GM21515 (cell line): Measurements from ENCODE around the gene CSNK2B.
"Not testable (repeated sequence)": the region's sequence is repeated elsewhere in the genome, so short reads cannot be mapped to it uniquely, and the experiment has no call there.

Source experiments
- ATAC-seq: cut with Tn5 transposase; IDR thresholded peaks from one replicate; pipeline ENCODE4 v1.9.1; 2021; ENCODE audit not compliant: unreplicated experiment

The CSNK2B gene

DNA sequence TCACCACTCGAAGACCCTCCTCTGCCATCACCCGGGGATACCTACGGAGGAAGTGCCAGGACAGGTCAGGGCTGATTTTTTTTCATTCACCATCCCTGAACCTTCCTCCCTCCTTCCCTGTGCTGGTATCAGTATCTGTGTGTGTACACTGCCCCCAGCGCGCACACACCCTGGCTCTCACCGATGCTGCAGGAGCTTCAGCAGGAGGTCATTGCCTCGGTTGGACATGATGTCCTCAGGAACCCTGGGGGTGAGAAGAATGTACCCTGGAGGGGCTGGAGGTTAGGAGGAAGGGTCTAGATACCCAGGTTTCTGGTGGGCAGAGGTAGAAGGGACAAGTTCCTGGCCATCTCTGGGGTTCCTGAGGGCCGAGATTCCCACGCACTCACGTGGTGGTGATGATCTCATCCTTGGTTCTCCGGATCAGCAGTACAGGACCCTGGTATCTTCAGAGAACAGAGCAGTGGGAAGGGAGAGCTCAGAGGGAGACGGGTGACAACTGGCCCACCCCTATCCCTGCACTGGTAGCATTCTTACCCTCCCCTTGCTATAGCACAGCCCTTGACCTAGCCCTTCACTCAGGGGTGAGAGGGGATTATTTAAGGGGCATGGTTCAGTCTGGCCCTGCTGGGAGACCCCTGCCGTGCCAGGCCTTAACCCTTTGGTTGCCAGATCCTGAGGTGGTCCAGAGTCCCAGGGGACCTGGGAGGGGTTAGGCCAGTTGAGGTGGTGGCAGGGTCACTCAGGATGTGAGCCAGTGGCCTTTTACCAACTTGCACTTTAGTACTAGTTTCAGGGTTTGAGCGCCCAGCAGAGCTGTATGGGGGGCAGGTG lies 22.2 kb downstream of the CSNK2B start:
- ATAC-seq: no peak

DNA sequence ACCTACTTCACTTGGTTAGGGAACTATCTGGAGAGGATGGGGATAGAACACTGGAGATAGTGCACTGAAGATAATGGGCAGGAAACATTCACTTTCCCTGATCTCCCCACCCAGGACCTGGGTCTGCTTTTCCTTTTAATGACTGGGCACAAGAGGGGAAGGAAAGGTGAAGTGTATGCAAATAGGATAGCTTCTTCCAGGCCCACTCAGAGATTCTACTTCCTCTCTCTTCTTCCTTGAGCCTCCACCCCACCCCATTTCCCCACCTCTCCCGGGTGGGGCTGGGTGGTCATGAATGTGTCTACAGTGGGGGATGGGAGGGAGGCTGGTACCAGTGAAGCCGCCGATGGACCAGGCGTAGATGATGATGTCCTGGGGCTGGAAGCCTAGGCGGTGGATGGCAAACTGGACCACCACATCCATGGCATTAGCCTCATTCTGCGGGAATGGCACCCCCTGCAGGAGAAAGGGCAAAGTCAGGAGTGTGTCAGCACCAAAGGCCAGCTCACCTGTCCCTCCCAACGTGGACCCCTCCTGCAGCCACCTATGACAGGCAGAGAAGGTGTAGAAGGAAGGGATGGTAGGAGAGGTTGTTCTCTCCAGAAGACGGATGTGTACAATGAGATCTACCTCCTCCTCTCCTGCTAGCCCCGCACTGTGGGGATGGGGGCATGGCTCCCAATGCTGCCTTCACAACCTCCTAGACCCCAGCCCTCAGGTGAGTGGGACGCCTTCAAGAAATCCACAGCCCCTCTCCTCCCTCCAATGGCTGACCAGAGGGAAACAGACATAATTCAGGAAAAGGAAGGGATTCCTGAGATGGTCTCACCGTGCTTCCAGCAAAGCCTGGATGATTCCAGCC lies 23.6 kb downstream of the CSNK2B start:
- ATAC-seq: no peak

DNA sequence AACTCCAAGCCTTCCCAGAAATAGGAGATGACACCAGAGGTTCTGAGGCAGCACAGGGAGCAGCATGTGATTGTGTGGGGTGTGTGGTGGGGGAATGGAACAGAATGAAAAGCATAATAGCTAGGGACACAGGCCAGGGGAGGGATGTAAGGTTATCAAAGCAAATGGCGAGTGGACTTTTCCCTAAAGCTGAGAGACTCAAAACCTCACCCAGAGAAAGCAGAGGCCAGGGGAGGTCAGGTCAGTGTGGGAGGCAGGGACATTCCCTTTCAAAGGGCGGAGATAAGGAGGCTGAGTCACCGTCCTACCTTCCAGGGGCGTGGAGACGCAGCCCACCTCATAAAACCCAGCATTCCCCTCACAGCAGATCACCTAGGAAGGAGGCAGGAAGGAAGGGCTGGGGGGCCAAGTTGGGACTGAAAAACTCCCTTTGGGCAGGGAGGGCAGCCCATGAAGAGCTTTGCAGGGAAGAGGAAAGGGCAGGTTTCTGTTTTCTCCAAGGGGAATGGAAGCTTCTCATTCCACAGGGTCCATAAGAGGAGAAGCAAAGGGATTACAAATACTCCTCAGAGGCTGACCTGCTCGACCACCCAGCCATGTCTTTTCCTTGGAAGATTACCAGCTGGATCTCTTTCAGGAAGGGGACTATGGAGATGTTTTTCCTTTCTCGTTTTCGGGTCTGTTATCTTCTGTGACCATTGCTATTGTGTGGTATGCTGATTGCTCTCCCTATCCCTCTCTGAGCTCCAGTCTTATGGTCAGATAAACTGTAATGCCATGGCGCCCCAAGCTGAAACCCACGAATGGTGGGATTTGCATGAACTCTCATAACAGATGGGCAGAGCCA lies 24.6 kb downstream of the CSNK2B start:
- ATAC-seq: no peak

DNA sequence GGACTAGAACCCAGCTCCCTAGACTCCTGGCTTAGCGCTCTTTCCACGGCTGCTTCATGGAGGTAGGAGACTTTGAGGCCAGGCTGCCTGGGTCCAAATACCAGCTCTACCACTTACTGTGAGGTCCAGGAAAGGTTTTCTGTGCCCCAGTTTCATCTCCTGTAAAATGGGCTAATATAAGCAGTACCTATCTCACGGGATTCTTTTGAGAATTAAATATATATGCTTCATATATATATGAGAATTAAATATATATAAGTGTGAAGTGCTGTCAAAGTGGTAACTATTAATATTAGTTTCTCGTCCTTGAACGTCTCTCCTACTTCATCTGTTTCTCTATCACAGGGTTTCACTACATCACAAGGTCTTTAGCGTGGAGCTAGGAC lies 25.2 kb downstream of the CSNK2B start:
- ATAC-seq: no peak

DNA sequence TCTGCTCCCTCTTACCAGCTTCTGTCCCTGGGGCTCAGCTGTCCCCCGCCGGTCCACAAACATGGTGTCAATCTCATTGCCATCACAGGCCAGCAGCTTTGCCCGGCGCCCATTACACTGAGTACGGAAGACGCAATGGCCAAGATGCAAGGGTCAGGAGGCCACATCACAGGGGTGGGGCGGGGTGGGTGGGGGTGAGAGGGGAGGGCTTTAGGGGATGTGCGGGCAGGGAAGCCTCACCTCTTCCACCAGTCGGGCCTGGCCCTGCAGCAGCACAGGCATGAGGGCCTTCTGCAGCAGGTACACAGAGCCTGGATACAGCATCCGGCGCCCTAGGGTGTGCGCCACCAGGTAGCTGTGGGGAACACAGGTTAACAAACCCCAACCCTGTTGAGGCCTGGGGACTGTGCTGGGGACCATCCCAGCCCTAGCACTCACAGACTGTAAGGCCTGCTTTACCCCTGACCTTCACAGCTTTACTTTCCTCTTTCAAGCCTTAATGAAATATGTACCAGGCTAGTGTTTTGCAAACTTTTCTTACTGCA lies 25.8 kb downstream of the CSNK2B start:
- ATAC-seq: no peak

DNA sequence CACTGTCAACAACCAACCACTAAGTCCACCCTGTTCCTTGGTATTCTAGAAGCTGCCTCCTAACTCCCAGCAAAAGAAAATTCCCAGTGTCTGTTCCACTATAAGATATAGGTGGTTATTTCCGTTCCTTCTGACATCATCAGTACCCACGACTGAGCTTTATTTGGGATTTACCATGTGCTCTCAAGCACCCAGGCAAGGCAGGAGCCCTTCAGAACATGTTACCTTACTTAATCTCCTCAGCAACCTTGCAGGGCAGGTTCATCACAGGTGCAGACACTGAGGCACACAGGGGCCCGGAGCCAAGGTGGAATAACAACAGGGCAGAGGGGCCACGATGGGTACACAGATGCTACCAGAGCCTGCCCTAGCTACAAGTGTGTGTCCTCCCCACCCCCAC lies 26.5 kb downstream of the CSNK2B start:
- ATAC-seq: no peak

DNA sequence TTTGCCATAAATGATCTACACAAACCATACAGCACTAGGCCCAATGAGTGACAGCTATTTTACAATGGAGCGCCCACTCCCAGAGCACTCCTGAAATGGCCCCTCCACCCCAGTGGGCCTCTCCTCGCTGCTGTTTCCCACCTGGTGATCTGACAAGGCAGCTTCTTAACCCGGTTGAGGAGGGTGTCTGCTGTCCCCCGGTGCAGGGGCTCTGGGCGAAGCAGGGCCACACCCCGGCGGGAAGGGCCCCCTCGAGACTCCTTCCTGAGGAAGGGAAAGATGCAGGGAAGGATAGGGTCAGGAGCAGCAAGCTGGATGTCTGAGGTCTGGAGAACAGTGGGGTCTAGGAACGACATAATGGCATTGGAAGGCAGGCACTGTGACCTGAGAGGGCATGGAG lies 27.0 kb downstream of the CSNK2B start:
- no peak for ATAC-seq

DNA sequence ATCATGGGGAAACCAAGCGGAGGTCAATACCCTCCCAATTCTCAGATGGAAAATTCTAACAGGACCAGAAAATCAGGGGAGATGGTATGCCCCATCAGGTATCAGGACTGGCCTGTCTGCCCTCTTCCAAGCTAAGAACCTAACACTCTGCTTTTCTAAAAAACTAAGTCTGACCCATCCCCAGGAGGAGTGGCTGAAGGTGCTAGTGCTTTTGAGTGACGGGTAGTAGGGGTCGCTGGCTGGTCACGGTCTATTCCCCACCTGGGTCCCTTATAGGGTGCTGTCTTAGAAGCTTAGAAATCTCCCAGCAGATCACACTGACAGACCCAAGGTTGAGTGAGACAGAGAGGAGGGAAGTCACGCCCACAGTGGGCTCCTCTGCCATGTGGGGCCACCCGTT lies 27.7 kb downstream of the CSNK2B start:
- ATAC-seq: no peak

DNA sequence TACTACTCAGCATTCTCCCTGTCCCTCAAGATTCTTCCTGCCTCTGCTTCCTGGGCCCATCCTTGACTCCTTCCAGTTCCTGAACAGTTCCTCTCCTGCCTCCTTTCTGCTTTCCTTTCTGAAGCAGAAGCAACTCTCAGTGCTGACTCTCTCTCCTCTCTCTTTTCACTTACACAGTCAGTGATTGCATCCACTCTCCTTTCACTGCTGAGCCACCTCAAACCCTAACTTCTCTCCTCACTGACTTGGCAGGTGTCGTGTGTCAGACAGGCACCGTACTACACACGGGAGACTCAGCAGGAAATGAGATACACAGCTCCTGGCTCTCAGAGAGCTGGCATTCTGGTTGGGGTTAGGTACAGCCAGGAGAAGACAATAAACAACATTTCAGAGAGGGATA lies 31.7 kb downstream of the CSNK2B start:
- no peak for ATAC-seq

DNA sequence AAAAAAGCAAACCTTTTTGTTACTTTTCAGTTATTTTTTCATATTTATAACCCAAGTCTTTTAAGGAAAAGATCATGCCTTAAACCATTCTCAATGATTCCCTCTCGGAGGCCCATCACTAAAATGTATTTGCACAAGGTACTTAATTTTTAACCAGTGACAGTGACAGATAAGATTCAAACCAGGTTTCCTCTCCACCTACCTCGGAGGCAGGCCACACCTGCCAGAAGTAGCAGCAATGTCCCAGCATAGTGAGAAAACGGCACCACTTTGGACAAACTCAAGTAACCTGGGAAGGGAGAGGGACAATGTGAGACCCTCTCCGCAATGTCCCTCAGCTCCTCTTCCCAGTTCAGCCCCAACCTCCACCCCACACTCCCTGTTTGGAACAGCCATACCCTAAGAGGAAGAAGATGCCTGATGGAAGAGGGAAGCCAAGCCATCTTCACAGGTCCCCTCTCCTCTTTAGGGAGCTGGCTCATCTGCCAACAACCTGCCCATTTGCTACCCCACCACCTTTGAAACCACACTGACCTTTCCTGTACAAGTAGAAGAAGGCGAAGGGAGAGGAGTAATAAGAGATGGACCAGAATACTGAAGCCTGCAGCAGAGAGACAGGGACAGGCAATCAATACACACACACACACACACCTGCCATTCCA lies 35.0 kb downstream of the CSNK2B start:
- no peak for ATAC-seq

DNA sequence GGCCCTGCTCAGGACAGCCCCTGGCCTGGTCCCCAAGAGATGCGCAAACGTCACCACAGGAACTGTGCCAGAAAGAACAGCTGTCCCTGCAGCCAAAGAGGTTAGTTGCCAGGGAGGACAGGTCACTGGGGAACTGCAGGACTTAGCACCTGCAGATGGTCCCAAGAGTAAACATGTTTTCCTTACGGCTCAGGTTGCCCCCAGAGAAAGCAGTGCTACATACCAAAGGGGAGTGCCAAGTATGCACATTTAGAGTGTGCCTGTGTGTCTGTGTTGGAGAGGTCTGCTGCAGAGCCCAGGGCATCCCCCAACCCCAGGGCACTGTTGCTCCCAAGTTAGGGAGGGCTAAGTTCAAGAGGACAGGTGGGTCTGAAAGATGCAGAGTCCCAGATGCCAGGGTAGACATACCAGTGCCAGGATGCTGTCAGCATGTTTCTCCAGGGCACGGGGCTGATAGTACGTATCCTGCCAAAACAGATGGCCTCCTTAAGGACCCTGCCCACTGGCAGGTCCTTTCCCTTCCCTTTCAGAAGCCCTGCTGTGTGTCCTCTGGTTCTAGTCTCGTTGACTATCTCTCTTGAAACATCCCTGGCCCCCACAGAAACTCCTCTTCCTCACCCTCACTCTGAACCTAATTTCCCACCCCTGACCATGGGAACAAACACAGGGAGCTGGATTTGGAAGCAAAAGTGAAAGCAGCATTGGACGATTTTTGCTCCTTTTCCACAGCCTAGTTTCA lies 36.0 kb downstream of the CSNK2B start:
- no peak for ATAC-seq

DNA sequence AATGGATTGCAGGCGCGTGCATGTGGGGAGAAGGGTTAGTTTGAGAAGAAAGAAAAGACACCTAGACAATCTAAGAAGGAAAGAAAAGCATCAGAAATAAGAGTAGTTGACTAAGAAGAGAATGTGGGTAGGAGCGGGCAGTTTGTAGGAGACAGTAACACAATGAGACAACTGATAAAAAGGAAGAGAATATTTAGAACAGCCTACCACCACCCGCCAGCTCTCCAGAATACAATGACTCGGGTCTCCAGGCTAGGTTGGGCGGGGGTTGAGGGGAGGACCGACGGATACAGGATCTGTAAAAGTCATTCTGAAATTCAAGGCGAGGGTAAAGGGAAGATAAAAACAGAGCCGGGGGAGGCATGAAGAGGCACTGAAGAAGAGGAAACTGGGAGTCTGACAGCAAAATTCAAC lies 36.5 kb downstream of the CSNK2B start:
- ATAC-seq: no peak

DNA sequence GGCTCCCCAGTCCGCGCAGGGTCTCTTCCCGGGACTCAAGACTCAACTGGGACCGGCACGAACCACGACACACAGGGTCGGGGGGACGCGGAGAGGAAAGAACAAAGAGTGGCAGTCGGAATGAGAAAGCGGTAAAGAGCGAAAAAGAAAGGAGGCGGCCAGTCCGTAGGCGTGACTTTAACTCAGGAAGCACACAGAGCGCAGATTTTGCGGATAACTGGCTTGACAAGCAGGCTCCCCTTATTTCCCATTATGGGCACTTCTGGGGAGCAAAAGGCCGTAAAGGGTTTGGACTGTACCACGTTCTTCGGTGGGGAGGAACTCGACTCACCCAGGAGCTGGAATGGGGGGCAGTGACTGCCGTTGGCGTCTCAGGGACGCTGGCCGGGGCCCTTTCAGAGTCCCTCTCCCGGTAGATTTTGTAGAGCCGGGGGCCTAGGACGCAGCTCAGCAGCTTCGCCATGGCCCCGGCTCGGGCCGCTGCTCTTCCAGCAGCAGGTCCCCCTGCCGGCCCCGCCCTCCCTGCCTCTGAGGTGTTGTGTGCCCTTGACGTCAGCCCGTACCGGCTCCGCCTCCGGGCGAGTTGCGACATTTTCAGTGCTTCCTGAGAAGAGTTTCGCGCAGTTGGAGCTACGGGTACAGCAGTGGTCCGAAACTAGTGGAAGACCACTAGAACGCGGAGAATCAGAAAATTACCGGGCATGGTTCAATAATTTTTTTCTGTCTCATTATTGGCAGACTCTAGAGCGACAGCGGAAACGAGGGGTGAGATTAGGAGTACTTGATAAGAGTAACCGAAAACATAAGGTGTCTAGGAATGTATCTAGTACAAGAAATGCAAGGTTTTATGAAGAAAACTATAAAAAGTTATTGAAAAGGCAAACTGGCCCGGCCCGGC lies 37.2 kb downstream of the CSNK2B start, which contains the start of gene ABHD16A:
TSS of gene ABHD16A (minus strand) at position 506 of the 898 bp plus-strand sequence. CDS start at position 463, 43 bp downstream.
- ATAC-seq: peak; percentile 71

DNA sequence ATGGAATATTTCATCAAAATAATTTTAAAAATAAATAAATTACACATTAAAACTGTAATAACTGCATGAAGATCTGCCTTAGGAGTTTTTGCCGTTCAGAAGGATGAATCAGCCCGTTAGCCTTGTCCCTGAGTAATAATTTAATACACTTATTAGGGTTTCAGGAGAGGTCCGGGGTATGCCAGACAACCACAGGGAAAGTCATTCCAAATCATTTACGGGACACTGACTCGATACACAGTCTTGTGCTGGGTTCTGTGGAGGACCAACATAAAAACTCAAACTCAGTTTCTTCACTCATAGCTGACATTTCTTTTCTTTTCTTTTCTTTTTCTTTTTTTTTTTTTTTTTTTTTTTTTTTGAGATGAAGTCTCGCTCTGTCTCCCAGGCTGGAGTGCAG lies 40.1 kb downstream of the CSNK2B start:
- no peak for ATAC-seq

DNA sequence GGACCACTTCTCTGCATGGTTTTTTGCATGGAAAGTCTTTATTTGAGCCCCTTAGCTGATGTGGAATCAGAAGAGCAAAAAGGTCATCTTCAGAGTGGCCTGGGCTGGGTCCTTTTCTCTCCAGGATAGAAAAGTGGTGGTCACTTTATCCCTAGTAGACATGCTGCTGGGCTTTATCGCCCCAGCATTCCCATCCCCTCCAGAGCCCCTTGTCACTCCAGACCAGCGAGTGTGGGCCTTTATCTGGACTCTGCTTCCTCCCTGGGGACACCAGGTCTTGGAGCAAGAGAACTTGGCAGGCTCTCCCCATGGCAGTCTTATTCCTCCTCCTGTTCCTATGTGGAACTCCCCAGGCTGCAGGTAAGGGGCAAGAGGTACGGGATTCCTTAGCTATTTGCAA lies 40.7 kb downstream of the CSNK2B start, which contains the start of gene LY6G6F:
TSS of gene LY6G6F (plus strand) at position 268 of the 400 bp plus-strand sequence. CDS start at position 309, 41 bp downstream.
- no peak for ATAC-seq

DNA sequence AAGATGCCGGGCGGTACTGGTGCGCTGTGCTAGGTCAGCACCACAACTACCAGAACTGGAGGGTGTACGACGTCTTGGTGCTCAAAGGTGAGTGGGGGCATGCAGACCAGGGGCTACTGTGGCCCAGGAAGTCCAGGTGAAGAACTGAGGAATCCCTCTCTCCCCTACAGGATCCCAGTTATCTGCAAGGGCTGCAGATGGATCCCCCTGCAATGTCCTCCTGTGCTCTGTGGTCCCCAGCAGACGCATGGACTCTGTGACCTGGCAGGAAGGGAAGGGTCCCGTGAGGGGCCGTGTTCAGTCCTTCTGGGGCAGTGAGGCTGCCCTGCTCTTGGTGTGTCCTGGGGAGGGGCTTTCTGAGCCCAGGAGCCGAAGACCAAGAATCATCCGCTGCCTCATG lies 41.8 kb downstream of the CSNK2B start:
- ATAC-seq: no peak

DNA sequence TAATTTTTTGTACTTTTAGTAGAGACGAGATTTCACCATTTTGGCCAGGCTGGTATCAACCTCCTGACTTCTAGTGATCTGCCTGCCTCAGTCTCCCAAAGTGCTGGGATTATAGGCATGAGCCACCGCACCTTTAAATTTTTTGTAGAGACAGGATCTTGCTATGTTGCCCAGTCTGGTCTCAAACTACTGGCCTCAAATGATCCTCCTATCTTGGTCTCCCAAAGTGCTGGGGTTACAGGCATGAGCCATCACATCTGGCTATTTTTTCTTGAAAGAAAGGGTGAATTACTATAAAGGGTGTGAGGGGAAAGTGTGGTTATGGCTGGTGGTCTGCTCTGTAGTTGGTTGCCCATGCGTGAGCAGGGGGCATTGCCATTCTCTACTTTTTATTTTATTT lies 42.3 kb downstream of the CSNK2B start:
- ATAC-seq: no peak

DNA sequence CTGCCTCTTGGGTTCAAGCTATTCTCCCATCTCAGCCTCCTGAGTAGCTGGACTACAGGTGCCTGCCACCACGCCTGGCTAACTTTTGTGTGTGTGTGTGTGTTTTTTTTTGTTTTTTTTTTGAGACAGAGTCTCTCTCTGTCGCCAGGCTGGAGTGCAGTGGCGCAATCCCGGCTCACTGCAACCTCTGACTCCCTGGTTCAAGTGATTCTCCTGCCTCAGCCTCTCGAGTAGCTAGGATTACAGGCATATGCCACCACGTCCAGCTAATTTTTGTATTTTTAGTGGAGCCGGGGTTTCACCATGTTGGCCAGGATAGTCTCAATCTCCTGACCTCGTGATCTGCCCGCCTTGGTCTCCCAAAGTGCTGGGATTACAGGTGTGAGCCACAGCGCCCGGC lies 43.3 kb downstream of the CSNK2B start:
- not testable (repeated sequence) for ATAC-seq
